GM12875 (cell line): ENCODE measurements around the gene PGBD5.

Source experiments
- H3K4me3 ChIP-seq: one replicate; pipeline ENCODE4 v1.5.1; 2011; ENCODE audit warnings: low read depth, low read length, control low read depth
- TF ChIP-seq, protein P1 (sequence below): IDR thresholded peaks from 2 replicates; pipeline ENCODE4 v1.5.1; 2011; ENCODE audit warnings: low read depth, mild to moderate bottlenecking, control low read depth, inconsistent platforms, low read length, moderate library complexity, borderline replicate concordance; ENCODE audit not compliant: insufficient read depth

Gene PGBD5

GRCh38 chr1:230390371-230390770 is 35.8 kb downstream of the PGBD5 start:
- TF ChIP-seq, protein P1, sequence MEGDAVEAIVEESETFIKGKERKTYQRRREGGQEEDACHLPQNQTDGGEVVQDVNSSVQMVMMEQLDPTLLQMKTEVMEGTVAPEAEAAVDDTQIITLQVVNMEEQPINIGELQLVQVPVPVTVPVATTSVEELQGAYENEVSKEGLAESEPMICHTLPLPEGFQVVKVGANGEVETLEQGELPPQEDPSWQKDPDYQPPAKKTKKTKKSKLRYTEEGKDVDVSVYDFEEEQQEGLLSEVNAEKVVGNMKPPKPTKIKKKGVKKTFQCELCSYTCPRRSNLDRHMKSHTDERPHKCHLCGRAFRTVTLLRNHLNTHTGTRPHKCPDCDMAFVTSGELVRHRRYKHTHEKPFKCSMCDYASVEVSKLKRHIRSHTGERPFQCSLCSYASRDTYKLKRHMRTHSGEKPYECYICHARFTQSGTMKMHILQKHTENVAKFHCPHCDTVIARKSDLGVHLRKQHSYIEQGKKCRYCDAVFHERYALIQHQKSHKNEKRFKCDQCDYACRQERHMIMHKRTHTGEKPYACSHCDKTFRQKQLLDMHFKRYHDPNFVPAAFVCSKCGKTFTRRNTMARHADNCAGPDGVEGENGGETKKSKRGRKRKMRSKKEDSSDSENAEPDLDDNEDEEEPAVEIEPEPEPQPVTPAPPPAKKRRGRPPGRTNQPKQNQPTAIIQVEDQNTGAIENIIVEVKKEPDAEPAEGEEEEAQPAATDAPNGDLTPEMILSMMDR: no peak
- H3K4me3 ChIP-seq: no peak overlapping the region

- TF ChIP-seq, protein P1: no peak
Measured at GRCh38 chr1:230387876-230388275, 38.3 kb downstream of the PGBD5 start.

GRCh38 chr1:230387296-230387695 is 38.8 kb downstream of the PGBD5 start:
- TF ChIP-seq, protein P1: no peak
- no peak overlapping the region for H3K4me3 ChIP-seq

More at GRCh38 chr1:230387876-230388275, 38.3 kb downstream of the PGBD5 start:
- H3K4me3 ChIP-seq: no peak overlapping the region

DNA sequence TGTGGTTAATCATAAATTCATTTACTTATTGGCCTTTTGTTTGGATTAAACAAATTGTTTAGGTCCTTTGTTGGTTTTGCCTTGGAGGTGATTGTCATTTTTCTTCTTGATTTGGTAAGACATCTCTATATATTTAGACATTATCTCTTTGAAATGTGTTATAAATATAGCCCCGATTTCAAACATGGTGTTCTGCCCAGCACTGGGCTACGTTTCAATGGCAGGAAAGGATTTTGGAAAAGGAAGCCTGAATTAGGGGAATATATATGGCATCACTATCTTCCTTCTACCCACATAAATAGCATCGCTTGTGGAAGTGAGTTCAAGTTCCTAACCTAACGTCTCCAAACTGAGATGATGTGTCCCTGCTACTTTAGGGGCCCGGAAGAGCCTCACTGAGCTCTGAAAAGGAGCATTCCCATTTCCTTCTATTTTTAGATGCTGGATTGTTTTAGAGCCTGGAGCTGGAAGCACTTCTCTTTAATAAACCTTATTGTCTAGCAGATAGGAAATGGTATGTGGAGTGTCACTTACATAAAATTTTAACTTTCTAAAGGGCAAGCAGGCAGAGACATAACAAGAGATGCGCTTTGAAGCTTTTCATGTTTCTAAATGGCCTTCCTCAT is 39.4 kb downstream of the PGBD5 start:
- TF ChIP-seq, protein P1: no peak
- H3K4me3 ChIP-seq: no peak overlapping the region

- TF ChIP-seq, protein P1: no peak
- H3K4me3 ChIP-seq: no peak overlapping the region
Measured at GRCh38 chr1:230385930-230386329, 40.2 kb downstream of the PGBD5 start.

DNA sequence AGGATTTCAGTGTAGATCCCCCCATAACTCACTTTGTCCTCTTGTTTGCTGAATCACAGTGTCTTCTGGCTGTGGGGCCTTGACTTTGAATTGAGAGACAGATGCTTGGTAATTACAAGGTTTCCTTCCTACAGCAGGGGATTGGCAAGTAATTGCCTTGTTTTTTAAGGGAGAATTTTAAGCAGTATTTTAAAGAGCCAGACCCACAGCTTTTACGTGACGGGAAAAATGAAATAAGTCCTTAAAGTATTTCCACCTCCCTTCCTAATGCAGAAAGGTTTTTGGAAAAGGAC is 41.0 kb downstream of the PGBD5 start:
- TF ChIP-seq, protein P1: no peak
- H3K4me3 ChIP-seq: no peak overlapping the region

- no peak overlapping the region for H3K4me3 ChIP-seq
- TF ChIP-seq, protein P1: no peak
Measured at GRCh38 chr1:230384380-230385157, 41.6 kb downstream of the PGBD5 start.
